GM20431 (cell line): ENCODE results near the gene DNAH9.

Source experiments
- in situ Hi-C: fragments of 300-500 bp; cut with MseI, MboI; formaldehyde crosslinking; loops from one replicate; pipeline ENCODE4 v1.15.0; 2020; ENCODE audit warnings: low sequenced_read_pairs; ENCODE audit not compliant: unreplicated experiment

The DNAH9 gene

GRCh38 chr17:11898526-11899235 lies 300.4 kb downstream of the DNAH9 start:
- in situ Hi-C loops = no loop called here

GRCh38 chr17:11899537-11899942 lies 301.3 kb downstream of the DNAH9 start:
- in situ Hi-C loops = no loop called here

- in situ Hi-C loops = no loop called here
These were observed 301.8 kb downstream of the DNAH9 start for GRCh38 chr17:11900041-11900476.

DNA sequence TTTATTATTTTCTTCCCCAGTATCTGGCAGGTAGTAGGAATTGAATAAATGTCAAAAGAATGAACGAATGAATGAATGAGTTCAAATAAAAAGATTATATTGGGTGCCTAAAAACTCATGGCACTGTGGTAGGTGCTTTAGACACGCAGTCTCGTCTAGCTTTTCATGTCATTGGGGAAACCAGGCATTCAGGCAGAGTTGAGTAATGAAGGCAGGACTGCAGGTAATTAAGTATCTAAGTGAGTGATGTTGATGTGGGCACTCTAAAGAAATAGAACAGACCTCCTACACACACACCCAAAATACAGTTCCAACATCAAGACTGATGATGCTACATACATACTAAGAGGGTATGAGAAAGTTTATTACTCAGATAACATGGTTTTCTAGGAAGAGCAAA lies 302.4 kb downstream of the DNAH9 start:
- in situ Hi-C loops = no loop called here

DNA sequence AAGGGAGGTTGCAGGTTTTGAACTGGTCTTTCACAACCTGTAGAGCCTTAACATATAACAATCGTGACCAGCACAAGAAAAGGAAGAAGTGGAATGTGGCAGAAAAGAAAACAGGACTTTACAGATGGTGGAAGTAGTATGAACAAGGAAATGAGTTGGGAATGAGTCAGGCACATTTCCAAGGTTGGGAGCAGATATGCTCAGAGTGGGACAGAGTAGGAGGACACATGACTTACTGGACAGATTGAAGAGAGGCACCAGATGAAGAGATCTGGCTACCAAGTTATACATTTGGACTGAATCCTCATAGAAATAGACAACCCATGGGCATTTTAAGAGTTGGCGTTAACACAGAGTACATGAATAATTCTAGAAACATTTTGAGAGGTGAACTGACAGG lies 303.7 kb downstream of the DNAH9 start:
- in situ Hi-C loops = no loop called here

DNA sequence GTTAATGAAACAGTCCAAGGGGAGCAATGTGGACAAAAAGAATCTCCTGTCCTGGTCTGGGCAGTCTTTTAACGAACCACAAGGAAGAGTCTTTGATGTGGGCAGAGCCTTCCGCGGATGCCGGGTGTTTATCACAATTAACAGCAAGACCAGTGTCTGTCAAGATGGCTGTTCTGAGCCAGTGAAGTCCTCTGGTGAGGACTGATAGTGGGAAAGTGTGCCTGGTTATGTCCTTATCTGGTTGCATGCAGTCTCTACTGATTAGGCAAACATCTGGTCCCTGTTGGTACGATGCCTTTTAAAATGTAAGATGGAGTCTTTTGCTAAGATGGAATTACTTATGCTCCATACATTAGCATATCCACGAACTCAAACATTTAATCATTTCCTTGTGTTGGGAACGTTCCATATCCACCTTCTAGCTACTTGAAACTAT lies 310.5 kb downstream of the DNAH9 start:
- in situ Hi-C loops = no loop called here

DNA sequence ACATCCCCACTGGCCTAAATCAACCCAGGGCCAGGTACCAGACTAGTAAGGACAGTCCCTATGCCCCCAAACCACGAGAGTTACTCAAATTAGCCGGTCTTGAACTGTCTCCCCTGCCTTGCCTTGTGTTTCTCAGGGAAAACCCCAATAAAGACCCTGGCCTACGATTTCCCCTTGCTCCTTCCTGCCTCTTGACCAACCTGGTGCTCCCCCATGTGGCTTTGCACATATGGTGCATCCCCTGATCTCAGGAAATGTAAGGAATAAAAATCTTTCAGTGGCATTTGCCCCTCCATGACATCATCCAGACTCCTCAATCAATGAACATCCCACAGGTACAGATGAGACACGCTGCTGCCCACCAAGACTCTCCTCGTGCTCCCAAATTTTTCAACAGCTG lies 311.1 kb downstream of the DNAH9 start:
- in situ Hi-C loops = no loop called here

DNA sequence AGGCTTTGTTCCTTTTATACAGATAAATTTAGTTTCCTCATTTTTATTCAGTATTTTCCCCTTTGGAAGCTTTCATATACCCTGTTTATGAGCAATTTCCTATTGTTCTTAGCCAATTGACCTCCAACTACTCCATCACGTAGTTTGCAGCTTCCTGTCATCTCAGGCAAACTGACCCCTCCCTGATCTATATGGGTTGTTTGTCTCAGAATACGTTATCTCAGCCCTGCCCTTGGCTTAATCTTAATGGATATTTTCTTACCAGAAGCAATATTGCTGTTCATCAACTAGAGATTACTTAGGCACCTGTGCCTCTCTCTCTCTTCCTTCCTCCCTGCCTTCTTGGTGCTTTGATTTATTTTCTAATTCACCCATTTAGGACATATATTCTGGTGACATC lies 317.8 kb downstream of the DNAH9 start:
- in situ Hi-C loops = loop anchor here (10.0 kb wide), 1 partner anchor 61 kb away; no protein-coding TSS in a partner anchor

- in situ Hi-C loops = loop anchor here (10.0 kb wide), 1 partner anchor 63 kb away; no protein-coding TSS in a partner anchor
These were observed 319.1 kb downstream of the DNAH9 start for GRCh38 chr17:11917415-11917814.

DNA sequence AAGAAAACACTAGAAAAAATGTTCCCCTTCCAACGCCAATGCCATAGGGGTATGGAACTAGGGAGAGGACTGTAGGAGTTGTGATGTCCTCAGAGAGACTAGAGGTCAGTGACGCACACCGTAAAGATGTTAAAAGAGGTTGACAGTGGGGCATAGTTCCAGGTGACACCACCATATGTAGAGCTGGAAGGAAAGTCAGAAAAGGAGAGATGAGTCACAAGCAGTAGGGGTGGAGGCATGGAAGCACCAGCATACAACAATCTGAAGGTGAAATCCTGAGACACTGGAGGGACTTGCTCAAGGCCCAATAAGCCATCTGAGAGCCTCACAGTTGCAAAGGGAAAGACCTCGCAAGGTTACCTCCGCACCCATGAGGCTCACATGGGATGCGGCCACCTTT lies 323.0 kb downstream of the DNAH9 start:
- in situ Hi-C loops = no loop called here

GRCh38 chr17:11922638-11923037 lies 324.4 kb downstream of the DNAH9 start:
- in situ Hi-C loops = no loop called here

DNA sequence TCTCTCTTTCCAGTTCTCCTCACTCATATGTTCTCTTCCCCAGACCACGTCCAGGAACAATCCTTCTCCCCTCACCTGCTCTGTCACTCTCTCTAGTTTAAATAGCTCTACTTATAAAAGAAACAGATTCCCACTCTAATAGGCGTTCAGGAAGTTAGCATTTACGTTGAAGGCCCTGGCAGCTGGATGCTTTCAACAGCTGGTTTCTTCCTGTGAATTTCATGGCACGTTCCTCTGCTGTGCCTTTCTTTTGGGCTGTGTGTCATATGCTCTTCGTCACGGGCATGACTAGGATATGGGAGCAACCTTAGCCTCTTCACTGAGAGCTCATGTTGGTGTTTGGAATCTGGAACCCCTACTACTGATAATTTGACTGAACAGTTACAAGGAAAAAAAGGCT lies 325.8 kb downstream of the DNAH9 start:
- in situ Hi-C loops = no loop called here

- in situ Hi-C loops = loop anchor here (25.0 kb wide), 1 partner anchor 1063 kb away; no protein-coding TSS in a partner anchor
These were observed 327.2 kb downstream of the DNAH9 start for GRCh38 chr17:11925262-11926021.

DNA sequence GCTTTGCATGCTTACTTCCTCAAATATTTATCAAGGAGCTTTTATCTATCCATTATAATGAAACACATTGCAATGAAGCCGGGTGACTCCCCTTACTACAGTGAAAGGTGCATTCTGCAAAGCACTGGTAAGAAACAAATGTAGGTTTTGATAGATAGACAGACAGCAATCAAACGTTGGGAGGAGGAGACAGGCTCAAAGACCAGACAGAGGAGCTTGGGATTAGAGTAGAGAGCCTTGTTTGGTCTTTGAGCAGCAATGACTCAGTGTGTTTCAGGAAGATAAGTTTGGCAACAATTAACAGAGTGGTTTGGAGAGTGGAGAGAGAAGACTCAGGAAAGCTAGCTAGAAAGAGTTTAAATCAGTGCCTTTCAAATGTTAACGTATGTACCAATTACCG lies 330.2 kb downstream of the DNAH9 start:
- in situ Hi-C loops = loop anchor here (25.0 kb wide), 1 partner anchor 1066 kb away; no protein-coding TSS in a partner anchor

GRCh38 chr17:11932337-11932898 lies 334.1 kb downstream of the DNAH9 start:
- in situ Hi-C loops = loop anchor here (25.0 kb wide), 1 partner anchor 1070 kb away; no protein-coding TSS in a partner anchor

GRCh38 chr17:11935734-11936406 lies 337.6 kb downstream of the DNAH9 start:
- in situ Hi-C loops = loop anchor here (25.0 kb wide), 1 partner anchor 1074 kb away; no protein-coding TSS in a partner anchor

GRCh38 chr17:11940904-11941303 lies 342.6 kb downstream of the DNAH9 start:
- in situ Hi-C loops = loop anchor here (25.0 kb wide), 1 partner anchor 1079 kb away; no protein-coding TSS in a partner anchor

DNA sequence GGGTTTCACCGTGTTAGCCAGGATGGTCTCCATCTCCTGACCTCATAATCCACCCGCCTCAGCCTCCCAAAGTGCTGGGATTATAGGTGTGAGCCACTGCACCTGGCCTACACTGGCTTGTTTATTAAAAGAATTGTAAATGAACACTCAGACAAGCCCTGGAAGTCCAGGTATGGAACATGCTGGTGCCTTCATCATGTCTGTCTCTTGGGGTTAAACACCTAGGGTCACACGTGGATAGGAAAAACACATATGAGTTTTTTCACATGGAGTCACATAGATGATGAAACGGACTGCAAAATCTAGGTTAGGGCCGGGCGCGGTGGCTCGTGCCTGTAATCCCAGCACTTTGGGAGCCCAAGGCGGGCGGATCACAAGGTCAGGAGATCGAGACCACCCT lies 344.8 kb downstream of the DNAH9 start:
- in situ Hi-C loops = loop anchor here (25.0 kb wide), 1 partner anchor 1081 kb away; no protein-coding TSS in a partner anchor

DNA sequence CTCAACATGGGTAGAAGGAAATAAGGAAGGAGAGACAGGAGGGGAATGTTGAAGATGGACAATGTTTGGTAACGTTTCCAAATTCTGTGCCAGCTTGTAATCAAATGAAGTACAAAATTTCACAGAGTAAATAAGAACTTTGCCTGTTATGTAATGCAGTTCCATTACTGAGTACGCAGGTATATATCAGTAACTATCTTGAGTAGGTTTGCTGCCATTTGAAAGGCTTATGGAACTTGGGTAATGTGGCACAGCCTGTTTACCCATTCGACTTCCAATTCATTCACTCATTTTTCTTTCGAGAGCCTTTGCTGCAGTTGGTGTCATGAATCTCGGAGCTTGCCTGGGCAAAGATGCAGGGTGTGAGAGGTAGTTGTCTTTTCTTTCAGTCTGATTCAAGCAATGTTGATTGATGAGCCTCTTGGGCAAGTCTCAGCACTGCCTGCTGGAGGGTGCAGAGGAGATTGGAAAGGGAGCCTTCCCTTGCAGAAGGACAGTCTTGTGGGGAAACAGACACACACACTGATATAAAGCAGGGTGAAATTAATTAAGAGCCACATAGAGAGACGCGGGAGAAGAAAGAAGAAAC lies 345.6 kb downstream of the DNAH9 start:
- in situ Hi-C loops = loop anchor here (25.0 kb wide), 1 partner anchor 1082 kb away; no protein-coding TSS in a partner anchor

- in situ Hi-C loops = loop anchor here (25.0 kb wide), 1 partner anchor 1082 kb away; no protein-coding TSS in a partner anchor
These were observed 346.3 kb downstream of the DNAH9 start for GRCh38 chr17:11944587-11944986.
